HG02623 (cell line): ENCODE measurements around the gene MMP19.
A peak's percentile ranks its signal among the peaks of the same experiment; 100 is the strongest.
"Not testable (repeated sequence)": the region's sequence is repeated elsewhere in the genome, so short reads cannot be mapped to it uniquely, and the experiment has no call there.

Source experiments
- ATAC-seq: cut with Tn5 transposase; IDR thresholded peaks from one replicate; pipeline ENCODE4 v1.9.1; 2021; ENCODE audit warnings: moderate library complexity; ENCODE audit not compliant: unreplicated experiment

MMP19 gene

DNA sequence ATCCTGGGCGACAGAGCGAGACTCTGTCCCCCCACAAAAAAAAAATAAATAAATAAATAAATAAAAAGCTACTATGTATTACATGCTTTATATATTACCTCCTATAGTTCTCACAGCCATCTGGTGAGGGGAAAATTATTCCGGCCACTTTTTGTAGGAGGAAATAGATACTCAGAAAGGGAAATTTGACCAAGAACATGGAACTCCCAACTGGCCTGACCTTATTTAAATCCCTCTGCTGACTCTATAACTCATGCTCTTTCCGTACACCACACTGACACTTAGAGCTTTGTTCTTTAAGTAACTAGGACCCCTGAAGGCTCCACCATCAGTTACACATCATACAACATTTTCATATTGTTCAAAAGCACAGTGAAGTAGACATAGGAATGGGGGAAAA, 2.2 kb upstream of the MMP19 start:
- ATAC-seq, result no peak

- ATAC-seq, result no peak
Measured at GRCh38 chr12:55843431-55843830, 695 bp upstream of the MMP19 start.

DNA sequence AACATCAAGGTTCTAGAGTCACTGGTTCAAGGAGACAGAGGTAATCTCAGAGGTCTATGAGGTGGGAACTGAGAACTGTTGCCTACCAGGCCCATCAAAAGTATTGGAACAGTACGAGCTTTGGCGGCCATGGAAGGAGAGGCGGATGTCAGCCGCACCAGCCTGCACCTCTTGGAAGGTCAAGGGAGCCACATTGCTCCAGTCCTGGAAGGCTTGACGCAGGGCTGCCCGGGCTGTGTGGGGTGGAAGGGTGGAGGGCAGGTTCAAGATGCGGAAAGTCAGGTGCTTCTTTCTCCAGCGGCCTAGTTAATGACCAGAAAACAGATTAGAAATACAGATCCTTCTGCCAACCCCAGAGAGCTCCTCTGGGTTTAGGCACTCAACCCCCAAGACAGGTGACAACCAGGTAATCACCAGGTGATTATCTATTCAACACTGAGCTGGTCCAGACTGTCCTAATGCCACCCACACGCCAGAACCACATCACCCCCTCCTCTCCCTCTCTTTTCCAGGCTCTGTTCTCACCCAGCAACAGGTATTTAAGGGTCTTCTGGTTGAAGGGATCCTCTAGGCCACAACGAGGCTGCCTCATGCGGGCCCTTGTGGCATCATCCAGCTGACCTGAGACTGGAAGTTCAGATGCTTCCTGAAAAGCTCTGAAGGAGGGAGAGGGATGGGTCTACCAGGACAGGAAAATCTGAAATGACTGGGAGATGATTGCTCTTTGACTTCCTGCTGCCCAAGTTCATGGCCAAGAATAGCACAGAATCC, 2.0 kb downstream of the MMP19 start:
- ATAC-seq, result no peak

- no peak for ATAC-seq
Measured at GRCh38 chr12:55839345-55840140, 3.2 kb downstream of the MMP19 start.

DNA sequence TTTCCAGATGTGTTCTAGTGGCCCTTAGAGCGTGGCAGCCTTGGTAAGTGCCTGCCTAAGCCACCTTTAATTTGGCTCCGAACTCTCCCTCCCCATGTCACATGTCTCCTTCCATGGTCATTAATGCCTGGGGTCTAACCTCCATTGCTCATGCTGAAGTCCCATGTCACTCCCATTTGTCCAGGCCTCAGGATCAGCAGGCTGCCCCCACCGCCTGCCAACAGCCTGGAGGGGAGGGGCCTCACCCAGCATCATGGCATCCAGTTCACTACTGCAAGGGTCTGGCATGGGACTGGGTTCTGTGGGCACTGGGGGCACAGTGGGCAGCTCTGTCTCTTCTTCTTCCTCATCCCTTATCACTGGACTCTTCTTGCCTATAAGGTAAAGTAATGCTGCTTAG, 4.4 kb downstream of the MMP19 start:
- ATAC-seq, result no peak

DNA sequence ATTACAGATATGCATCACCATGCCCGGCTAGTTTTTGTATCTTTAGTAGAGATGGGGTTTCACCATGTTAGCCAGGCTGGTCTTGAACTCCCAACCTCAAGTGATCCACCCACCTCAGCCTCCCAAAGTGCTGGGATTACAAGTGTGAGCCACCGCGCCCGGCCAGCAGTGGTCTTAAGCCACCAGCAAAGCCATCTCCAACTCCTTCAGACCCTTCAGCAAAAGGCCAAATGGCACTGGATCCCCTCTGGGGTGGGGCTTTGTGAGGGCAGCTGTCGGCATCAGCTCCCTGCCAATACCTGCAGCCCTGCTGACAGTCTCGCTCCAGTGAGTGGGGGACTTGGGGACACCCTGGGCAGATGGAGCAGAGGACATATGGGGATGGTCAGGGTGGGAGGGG, 8.3 kb downstream of the MMP19 start:
- ATAC-seq, result not testable (repeated sequence)

GRCh38 chr12:55833056-55833455, 9.7 kb downstream of the MMP19 start:
- no peak for ATAC-seq

- ATAC-seq, result no peak
Measured at GRCh38 chr12:55831447-55831815, 11.3 kb downstream of the MMP19 start.

DNA sequence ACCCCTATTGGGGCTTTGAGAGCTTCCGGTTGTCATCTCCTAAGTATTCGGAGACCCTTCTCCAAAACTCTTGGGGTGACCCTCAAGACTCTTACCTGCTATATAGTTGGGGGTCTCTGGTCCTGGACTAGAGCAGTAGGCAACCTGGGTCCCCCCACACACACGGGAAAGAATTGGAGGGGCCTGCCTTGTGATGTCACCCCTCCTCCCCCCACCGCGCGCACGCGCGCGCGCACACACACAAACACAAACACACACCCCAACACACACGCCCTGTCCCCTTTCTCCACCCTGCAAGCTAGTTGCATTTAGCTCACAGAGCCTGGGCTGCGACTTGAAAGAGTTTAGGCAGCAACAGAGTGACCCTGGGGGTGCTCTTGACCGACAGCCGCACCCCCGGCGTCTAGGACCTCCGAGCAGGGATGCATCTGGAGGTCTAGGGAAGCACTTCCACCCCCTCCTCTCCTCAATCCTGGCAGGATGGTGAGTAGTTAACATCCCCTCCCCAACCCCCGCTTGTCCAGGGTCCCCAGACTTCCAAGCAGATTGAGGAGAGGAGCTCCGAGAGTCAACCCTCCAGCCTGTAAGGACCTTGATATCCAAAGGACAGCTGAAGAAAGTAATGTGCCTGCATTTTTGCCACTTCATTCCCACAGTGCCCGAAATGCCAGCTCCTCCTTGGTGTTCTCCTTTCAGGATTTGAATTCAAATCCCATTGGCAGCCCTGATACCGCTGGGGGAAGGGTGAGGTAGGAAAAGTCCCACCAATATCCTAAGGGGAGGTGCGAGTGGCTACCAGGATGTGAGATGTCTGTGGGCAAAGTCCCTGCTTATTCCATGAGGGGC, 11.9 kb downstream of the MMP19 start:
- ATAC-seq, result no peak

DNA sequence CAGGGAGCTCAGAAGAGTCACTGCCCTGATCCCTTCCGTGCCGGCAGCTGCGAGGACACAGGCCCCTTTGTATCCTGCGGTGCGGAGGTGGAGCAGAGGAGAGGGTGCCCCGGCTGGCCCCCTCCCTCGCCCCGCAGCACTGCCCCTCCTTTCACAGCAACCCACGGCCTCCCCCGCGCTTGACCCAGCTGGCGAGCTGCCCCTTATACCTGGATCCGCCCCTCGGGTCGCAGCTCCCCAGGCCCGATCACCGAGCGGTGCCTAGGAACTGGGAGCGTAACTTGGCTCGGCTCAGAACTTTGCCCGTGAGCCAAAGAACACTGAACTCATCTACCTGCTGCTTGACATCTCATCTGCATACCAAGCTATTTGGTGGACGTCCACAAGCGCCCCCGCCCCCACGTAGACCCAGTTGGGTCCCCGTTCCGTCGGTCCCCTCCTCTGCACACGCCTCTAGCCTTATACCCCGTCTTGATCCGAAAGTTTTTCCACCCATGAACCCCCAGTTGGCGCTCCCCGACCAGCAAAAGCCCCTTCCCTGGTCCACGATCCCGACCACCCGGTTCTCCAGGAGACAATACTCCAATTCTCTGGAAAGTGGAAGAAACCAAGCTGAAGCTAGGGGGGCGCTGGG, 12.7 kb downstream of the MMP19 start:
- peak; percentile 16 for ATAC-seq

GRCh38 chr12:55828357-55828756, 14.4 kb downstream of the MMP19 start:
- ATAC-seq, result no peak

DNA sequence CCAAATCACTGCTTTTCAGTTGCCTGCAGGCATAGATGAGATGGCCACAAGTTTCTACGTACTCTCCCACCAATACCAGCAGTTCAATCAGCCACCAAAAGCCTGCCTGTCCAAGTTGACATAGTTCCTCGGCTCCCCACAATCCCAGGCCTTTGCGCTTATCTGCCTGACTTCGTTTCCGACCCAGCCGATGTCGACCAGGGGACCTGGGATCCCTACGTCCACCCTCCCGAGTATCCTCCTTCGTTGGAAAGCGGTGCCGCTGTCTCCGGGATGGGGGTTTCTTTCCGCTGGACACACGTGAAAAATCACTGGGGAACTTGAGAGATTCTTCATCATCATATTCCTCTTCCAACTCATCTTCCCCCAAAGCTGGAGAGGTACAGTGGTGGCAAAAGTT, 14.9 kb downstream of the MMP19 start:
- ATAC-seq, result no peak

DNA sequence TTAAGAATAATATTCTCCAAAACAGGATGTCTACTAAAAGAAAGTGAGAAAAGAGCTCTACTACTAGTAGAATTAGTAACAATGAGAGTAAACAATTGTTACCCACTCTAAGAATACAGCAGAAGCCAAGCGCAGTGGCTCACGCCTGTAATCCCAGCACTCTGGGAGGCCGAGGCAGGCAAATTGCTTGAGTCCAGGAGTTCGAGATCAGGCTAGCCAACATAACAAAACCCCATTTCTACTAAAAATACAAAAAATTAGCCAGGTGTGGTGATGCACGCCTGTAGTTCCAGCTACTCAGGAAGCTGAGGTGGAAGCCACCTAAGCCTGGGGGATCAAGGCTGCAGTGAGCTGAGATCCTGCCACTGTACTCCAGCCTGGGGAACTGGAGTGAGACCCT, 18.0 kb downstream of the MMP19 start:
- ATAC-seq, result no peak

- no peak for ATAC-seq
Measured at GRCh38 chr12:55823419-55823818, 19.3 kb downstream of the MMP19 start.

GRCh38 chr12:55822228-55822627, 20.5 kb downstream of the MMP19 start:
- ATAC-seq, result no peak

- ATAC-seq, result no peak
Measured at GRCh38 chr12:55820679-55821078, 22.1 kb downstream of the MMP19 start.

DNA sequence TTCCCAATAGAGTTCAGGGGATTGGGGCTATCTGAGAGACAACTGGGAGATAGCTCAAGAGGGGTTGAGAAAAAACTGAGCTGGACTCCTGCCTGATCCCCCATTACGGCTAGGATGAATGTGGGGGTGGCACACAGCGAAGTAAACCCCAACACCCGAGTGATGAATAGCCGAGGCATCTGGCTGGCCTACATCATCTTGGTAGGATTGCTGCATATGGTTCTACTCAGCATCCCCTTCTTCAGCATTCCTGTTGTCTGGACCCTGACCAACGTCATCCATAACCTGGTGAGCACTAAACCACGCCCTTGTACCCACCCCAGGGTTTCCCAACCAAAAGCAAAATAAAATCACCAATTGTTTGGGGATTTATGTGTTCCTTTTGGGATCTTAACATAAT, 23.9 kb downstream of the MMP19 start:
- ATAC-seq, result no peak

DNA sequence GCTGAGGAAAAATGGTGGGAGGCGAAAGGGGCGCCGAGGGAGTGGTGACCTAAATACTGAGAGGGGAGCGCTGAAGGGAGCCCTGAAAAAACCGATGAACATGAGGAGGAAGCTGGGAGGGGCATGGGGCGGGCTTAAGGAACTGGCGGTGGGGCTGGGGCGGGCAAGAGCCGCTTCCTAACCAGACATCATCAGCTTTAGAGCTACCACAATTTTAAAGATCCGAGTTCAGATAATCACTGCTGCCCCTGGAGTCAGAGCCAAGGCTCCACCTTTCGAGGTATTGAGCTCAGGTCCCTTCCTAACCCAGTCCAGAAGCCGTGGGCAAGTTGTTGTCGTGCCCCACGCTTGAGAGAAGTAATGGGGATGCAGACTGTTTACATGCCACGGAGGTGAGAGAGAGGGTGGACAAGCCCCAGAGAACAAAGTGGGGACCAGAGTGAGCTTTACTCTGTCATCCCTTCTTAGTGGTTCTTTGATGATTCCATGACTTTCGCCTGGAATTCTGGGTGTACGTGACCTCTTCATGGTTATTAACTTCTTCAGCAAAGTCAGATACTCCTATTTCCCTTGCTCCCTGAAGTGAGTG, 24.5 kb downstream of the MMP19 start:
- ATAC-seq, result peak; percentile 23

GRCh38 chr12:55817345-55818139, 25.2 kb downstream of the MMP19 start, which contains the start of the genes ORMDL2 and SARNP:
ORMDL2 (plus strand) TSS chr12:55818041; CDS start chr12:55819000, 959 bp downstream.
SARNP (minus strand) TSS chr12:55817724; CDS start chr12:55817701, 23 bp downstream.
- peak; percentile 96 for ATAC-seq
